Neural cell (in vitro differentiated cells): ENCODE results near the gene PCYT1B. TPM values are rescaled to one million over a fixed set of nuclear protein-coding genes. Genes with fewer than 3 reads are reported as not detected.

Experiments
- H2AFZ ChIP-seq: fragments of 200-600, 300-800 bp; sonication (generic), shearing (Covaris generic); 2 replicates; pipeline ENCODE4 v1.6.0; 2014; ENCODE audit warnings: low read depth, mild to moderate bottlenecking, antibody characterized with exemption, low read length, moderate library complexity
- H3F3A ChIP-seq: fragments of 200-600 bp; shearing (Covaris generic); 2 replicates; pipeline ENCODE4 v1.6.1; 2016; ENCODE audit warnings: mild to moderate bottlenecking, moderate library complexity, mixed read lengths, antibody characterized with exemption, low read length; ENCODE audit not compliant: insufficient read depth, poor library complexity, severe bottlenecking
- H3K27ac ChIP-seq: fragments of 200-600, 300-800 bp; sonication (generic), shearing (Covaris generic); 2 replicates; pipeline ENCODE4 v1.5.1; 2014; ENCODE audit warnings: mild to moderate bottlenecking, low read length, moderate library complexity
- H3K27me3 ChIP-seq: fragments of 300-800, 200-600 bp; sonication (generic), shearing (Covaris generic); 2 replicates; pipeline ENCODE4 v1.6.0; 2014; ENCODE audit warnings: mild to moderate bottlenecking, low read depth, low read length, moderate library complexity; ENCODE audit not compliant: insufficient read depth
- H3K36me3 ChIP-seq: fragments of 300-800, 200-600 bp; sonication (generic), shearing (Covaris generic); 2 replicates; pipeline ENCODE4 v1.5.1; 2014; ENCODE audit warnings: mild to moderate bottlenecking, antibody characterized with exemption, low read length, moderate library complexity; ENCODE audit not compliant: insufficient read depth
- H3K4me2 ChIP-seq: fragments of 300-800, 200-600 bp; sonication (generic), shearing (Covaris generic); 2 replicates; pipeline ENCODE4 v1.6.0; 2014; ENCODE audit warnings: mild to moderate bottlenecking, low read length
- H3K4me3 ChIP-seq: fragments of 300-800, 200-600 bp; sonication (generic), shearing (Covaris generic); 2 replicates; pipeline ENCODE4 v1.5.1; 2014; ENCODE audit warnings: mild to moderate bottlenecking, low read length, moderate library complexity
- H3K79me2 ChIP-seq: fragments of 200-600 bp; shearing (Covaris generic); replicated peaks from 2 replicates; pipeline ENCODE4 v1.6.0; 2014; ENCODE audit warnings: mild to moderate bottlenecking, low read length, moderate library complexity; ENCODE audit not compliant: insufficient read depth
- H3K9ac ChIP-seq: fragments of 300-800, 200-600 bp; sonication (generic), shearing (Covaris generic); 2 replicates; pipeline ENCODE4 v1.6.1; 2016; ENCODE audit warnings: mild to moderate bottlenecking, low read length, mixed read lengths
- H3K9me2 ChIP-seq: fragments of 200-600 bp; shearing (Covaris generic); 2 replicates; pipeline ENCODE4 v1.6.1; 2016; ENCODE audit warnings: mild to moderate bottlenecking, low read length, mixed read lengths; ENCODE audit not compliant: insufficient read depth
- H3K9me3 ChIP-seq: fragments of 200-600, 300-800 bp; sonication (generic), shearing (Covaris generic); 2 replicates; pipeline ENCODE4 v1.6.1; 2016; ENCODE audit warnings: mild to moderate bottlenecking, mixed run types, low read length, moderate library complexity, mixed read lengths
- H4K20me1 ChIP-seq: fragments of 200-600 bp; shearing (Covaris generic); 2 replicates; pipeline ENCODE4 v1.6.1; 2016; ENCODE audit warnings: mild to moderate bottlenecking, mixed run types; ENCODE audit not compliant: insufficient read depth
- CTCF ChIP-seq: fragments of 450-650 bp; IDR thresholded peaks from 2 replicates; pipeline ENCODE4 v1.5.1; 2014; ENCODE audit warnings: antibody characterized with exemption, mild to moderate bottlenecking, moderate library complexity; ENCODE audit not compliant: poor library complexity, severe bottlenecking
- EP300 ChIP-seq: fragments of 450-650 bp; conservative IDR thresholded peaks from 2 replicates; pipeline ENCODE4 v1.6.1; 2014; ENCODE audit warnings: antibody characterized with exemption, mild to moderate bottlenecking, moderate library complexity; ENCODE audit not compliant: poor library complexity, severe bottlenecking
- EZH2 ChIP-seq: fragments of 200-600, 300-800 bp; shearing (Covaris generic), sonication (generic); IDR thresholded peaks from 2 replicates; pipeline ENCODE4 v1.6.1; 2014; ENCODE audit warnings: antibody characterized with exemption, low read length, borderline replicate concordance, mild to moderate bottlenecking; ENCODE audit not compliant: insufficient read depth, poor library complexity, severe bottlenecking
- MXI1 ChIP-seq: fragments of 450-650 bp; conservative IDR thresholded peaks from 2 replicates; pipeline ENCODE4 v1.6.1; 2014; ENCODE audit warnings: antibody characterized with exemption, mild to moderate bottlenecking; ENCODE audit not compliant: poor library complexity, severe bottlenecking
- POLR2AphosphoS5 ChIP-seq: IDR thresholded peaks from 2 replicates; pipeline ENCODE4 v1.6.1; 2012
- RAD21 ChIP-seq: fragments of 450-650 bp; conservative IDR thresholded peaks from 2 replicates; pipeline ENCODE4 v1.6.1; 2014; ENCODE audit warnings: antibody characterized with exemption, mild to moderate bottlenecking, moderate library complexity
- REST ChIP-seq: IDR thresholded peaks from 2 replicates; pipeline ENCODE4 v1.6.1; 2012; ENCODE audit warnings: borderline replicate concordance
- SMC3 ChIP-seq: fragments of 450-650 bp; conservative IDR thresholded peaks from 2 replicates; pipeline ENCODE4 v1.6.1; 2014; ENCODE audit warnings: antibody characterized with exemption, mild to moderate bottlenecking, moderate library complexity; ENCODE audit not compliant: poor library complexity
- TAF1 ChIP-seq: IDR thresholded peaks from 2 replicates; pipeline ENCODE4 v1.6.1; 2012; ENCODE audit warnings: low read depth
- polyA plus RNA-seq: library from polyadenylated mRNA; depleted of rRNA; stranded (reverse); fragments of >200 nt; gene quantifications from 2 replicates; pipeline ENCODE4 v1.2.3, GENCODE V29; 2014

PCYT1B gene
- polyA plus RNA-seq, 1 donor from 2014 or later = 10.6 TPM

GRCh38 chrX:24619647-24620046, 27.5 kb downstream of the PCYT1B start:
- Histone ChIP-seq H3K27ac (no peak overlapping the region), H3K9me3 (no peaks in the 10 kb centered on the region), H3K9me2 (no peaks in the 10 kb centered on the region), H3F3A (no peaks in the 10 kb centered on the region), H3K27me3 (no peaks in the 10 kb centered on the region), H4K20me1 (no peaks in the 10 kb centered on the region), H3K79me2 (no peaks in the 10 kb centered on the region), H3K4me3 (no peak overlapping the region), H2AFZ (no peak overlapping the region), H3K36me3 (no peaks in the 10 kb centered on the region), H3K4me2 (no peak overlapping the region), H3K9ac (no peak overlapping the region)
- TF ChIP-seq MXI1 (no peak), SMC3 (no peak), TAF1 (no peak), POLR2AphosphoS5 (no peak), CTCF (no peak), RAD21 (no peak), EZH2 (no peak), REST (no peak), EP300 (no peak)

- no peaks in the 10 kb centered on the region for H3K27me3 ChIP-seq
- no peaks in the 10 kb centered on the region for H3K9me2 ChIP-seq
- no peak for TF ChIP-seq EZH2
- TF ChIP-seq CTCF = no peak
- TF ChIP-seq EP300 = no peak
- TF ChIP-seq POLR2AphosphoS5 = no peak
- no peak for TF ChIP-seq RAD21
- TF ChIP-seq TAF1 = no peak
- TF ChIP-seq MXI1 = no peak
- TF ChIP-seq REST = no peak
- no peak for TF ChIP-seq SMC3
Measured at GRCh38 chrX:24610516-24610915, 36.6 kb downstream of the PCYT1B start.

More at GRCh38 chrX:24610516-24610915, 36.6 kb downstream of the PCYT1B start:
- H3K4me2 ChIP-seq = no peak overlapping the region
- no peak overlapping the region for H3K27ac ChIP-seq
- H3K4me3 ChIP-seq = no peak overlapping the region
- H2AFZ ChIP-seq = no peak overlapping the region
- H4K20me1 ChIP-seq = no peaks in the 10 kb centered on the region
- H3F3A ChIP-seq = no peaks in the 10 kb centered on the region
- no peaks in the 10 kb centered on the region for H3K36me3 ChIP-seq
- no peak overlapping the region for H3K9ac ChIP-seq
- no peaks in the 10 kb centered on the region for H3K9me3 ChIP-seq
- no peaks in the 10 kb centered on the region for H3K79me2 ChIP-seq
